Loucy (cell line): Measurements from ENCODE around the gene ADGRD2.

Source experiments
- EZH2phosphoT487 ChIP-seq: fragments of 200-600 bp; IDR thresholded peaks from 2 replicates; pipeline ENCODE4 v1.6.1; 2018; ENCODE audit warnings: antibody characterized with exemption, mild to moderate bottlenecking, moderate library complexity, borderline replicate concordance
- TF ChIP-seq, protein P1 (sequence below): fragments of 200-600 bp; sonication (generic); conservative IDR thresholded peaks from 2 replicates; pipeline ENCODE4 v1.5.1; 2014; ENCODE audit warnings: mild to moderate bottlenecking, antibody characterized with exemption, low read length

DNA sequence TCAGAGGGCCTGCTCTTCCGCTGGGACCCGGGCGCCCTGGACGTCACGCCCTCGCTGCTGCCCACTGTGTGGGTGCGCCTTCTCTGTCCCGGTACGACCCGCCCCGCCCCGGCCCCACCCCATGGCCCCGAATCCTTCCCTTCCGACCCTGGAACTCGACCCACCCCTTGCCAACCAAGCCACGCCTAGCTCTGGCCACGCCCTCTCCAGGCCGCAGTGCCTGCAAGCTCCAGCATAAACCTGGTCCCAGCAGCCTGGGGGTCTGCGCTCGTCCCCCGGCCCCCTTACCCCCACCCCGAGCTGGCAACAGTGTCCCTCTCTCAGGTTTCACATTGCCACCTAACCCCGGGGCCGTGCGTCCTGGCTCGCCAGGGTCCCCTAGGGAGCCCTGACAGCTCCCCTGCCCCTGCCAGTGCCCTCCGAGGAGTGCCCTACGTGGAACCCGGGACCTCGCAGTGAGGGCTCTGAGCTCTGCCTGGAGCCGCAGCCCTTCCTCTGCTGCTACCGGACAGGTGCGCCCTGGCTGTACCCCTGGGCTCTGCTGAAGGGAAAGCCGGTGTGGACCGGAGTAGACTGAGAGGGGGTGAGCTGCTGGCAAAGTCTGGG is 3.4 kb downstream of the ADGRD2 start:
- TF ChIP-seq, protein P1, sequence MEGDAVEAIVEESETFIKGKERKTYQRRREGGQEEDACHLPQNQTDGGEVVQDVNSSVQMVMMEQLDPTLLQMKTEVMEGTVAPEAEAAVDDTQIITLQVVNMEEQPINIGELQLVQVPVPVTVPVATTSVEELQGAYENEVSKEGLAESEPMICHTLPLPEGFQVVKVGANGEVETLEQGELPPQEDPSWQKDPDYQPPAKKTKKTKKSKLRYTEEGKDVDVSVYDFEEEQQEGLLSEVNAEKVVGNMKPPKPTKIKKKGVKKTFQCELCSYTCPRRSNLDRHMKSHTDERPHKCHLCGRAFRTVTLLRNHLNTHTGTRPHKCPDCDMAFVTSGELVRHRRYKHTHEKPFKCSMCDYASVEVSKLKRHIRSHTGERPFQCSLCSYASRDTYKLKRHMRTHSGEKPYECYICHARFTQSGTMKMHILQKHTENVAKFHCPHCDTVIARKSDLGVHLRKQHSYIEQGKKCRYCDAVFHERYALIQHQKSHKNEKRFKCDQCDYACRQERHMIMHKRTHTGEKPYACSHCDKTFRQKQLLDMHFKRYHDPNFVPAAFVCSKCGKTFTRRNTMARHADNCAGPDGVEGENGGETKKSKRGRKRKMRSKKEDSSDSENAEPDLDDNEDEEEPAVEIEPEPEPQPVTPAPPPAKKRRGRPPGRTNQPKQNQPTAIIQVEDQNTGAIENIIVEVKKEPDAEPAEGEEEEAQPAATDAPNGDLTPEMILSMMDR: no peak
- TF ChIP-seq EZH2phosphoT487: no peak
